ENCODE results near the gene GLIS1. TPM values are rescaled to one million over a fixed set of nuclear protein-coding genes. Genes with fewer than 3 reads are reported as not detected.

Gene GLIS1
- total RNA-seq, 1 experiment from 2014 or later, result 0.28 TPM

DNA sequence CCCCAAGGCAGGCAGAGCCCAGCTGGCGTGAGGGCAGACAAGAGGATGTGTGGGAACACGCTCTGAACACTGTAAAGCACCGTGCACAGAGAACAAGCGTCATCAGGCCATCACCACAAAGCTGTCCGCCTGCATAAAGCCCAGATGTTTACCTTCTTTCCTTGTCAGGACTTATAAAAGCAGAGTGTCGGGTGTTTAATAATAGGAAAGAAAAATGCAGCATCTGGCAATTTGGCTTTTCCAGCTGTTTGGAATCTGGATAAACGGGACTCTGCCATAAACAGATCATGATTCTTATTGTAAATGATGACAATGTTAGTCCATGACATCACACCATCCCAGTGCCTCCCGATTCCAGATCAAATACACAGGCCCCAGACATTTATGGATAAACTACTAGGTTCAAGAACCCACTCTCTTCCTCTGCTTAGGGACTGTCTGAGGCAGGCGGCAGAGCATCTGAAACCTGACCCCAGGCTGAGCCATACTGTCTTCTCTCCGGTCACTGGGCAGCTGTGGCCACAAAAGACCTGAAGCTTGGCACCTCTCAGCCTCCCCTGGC, 4.2 kb downstream of the GLIS1 start:
- Mint-ChIP-seq H3K9me3 (no peaks in the 10 kb centered on the region), H3K4me1 (peaks cover 9 to 17% of the 10 kb centered on the region in 2 experiments), H3K27ac (no peak overlapping the region), H3K27me3 (ENCODE audit: low read depth) (peaks cover 81% of the 10 kb centered on the region), H3K4me3 (no peak overlapping the region; a peak in 2 of 5 replicates), H3K36me3 (ENCODE audit: insufficient read depth in 1 of 3, low read depth in 3 of 3) (no peaks in the 10 kb centered on the region)
- H3T11ph ChIP-seq (ENCODE audit: low read length), result no peak overlapping the region
- no peaks in the 10 kb centered on the region for H3K79me2 ChIP-seq (ENCODE audit: insufficient read depth, low read length)
- H2BK12ac ChIP-seq (ENCODE audit: insufficient read length, low read depth, low read length), result no peak overlapping the region
- DNase-seq, result no peak
- no peak overlapping the region for H3K56ac ChIP-seq (ENCODE audit: insufficient read length, low read depth, low read length)
- no peak overlapping the region for H3K14ac ChIP-seq (ENCODE audit: insufficient read depth, low read length)
- no peak overlapping the region for H3K4me2 ChIP-seq (ENCODE audit: insufficient read depth, insufficient read length, low read length)
- H3K27me3 ChIP-seq (ENCODE audit: insufficient read depth, low read length), result peaks cover 37% of the 10 kb centered on the region
- no peaks in the 10 kb centered on the region for H3K79me1 ChIP-seq (ENCODE audit: insufficient read depth, low read depth, low read length, poor library complexity, severe bottlenecking)
- no peaks in the 10 kb centered on the region for H3K9me3 ChIP-seq (ENCODE audit: control insufficient read depth, low read depth, low read length)
- H2BK15ac ChIP-seq (ENCODE audit: low read depth, low read length), result no peak overlapping the region
- H3K27ac ChIP-seq (ENCODE audit: insufficient read length, low read depth, low read length), result no peak overlapping the region
- H4K8ac ChIP-seq (replicated peaks; ENCODE audit: insufficient read length, low read depth, low read length), result no peak overlapping the region
- no peak overlapping the region for H4K5ac ChIP-seq (ENCODE audit: insufficient read length, low read depth, low read length)
- WGBS (ENCODE audit: extremely low coverage, insufficient read length, low lambda C conversion rate), result no CpG with 5 or more reads among the region's 10 CpGs
- no peak overlapping the region for H2AFZ ChIP-seq (ENCODE audit: low read length)
- H3K4me1 ChIP-seq (ENCODE audit: insufficient read depth, low read length), result no peaks in the 10 kb centered on the region
- no peak overlapping the region for H2BK20ac ChIP-seq (ENCODE audit: low read depth, low read length, poor library complexity, severe bottlenecking)
- H2BK120ac ChIP-seq (ENCODE audit: low read depth, low read length, poor library complexity, severe bottlenecking), result no peak overlapping the region
- H2AK5ac ChIP-seq (ENCODE audit: insufficient read length, low read length), result no peak overlapping the region
- H3K4ac ChIP-seq (ENCODE audit: low read depth, low read length), result no peak overlapping the region
- H4K20me1 ChIP-seq (ENCODE audit: control insufficient read depth, insufficient read depth, insufficient read length), result no peaks in the 10 kb centered on the region
- H2BK5ac ChIP-seq (ENCODE audit: insufficient read length, low read length), result no peak overlapping the region
- TF ChIP-seq, protein P1, sequence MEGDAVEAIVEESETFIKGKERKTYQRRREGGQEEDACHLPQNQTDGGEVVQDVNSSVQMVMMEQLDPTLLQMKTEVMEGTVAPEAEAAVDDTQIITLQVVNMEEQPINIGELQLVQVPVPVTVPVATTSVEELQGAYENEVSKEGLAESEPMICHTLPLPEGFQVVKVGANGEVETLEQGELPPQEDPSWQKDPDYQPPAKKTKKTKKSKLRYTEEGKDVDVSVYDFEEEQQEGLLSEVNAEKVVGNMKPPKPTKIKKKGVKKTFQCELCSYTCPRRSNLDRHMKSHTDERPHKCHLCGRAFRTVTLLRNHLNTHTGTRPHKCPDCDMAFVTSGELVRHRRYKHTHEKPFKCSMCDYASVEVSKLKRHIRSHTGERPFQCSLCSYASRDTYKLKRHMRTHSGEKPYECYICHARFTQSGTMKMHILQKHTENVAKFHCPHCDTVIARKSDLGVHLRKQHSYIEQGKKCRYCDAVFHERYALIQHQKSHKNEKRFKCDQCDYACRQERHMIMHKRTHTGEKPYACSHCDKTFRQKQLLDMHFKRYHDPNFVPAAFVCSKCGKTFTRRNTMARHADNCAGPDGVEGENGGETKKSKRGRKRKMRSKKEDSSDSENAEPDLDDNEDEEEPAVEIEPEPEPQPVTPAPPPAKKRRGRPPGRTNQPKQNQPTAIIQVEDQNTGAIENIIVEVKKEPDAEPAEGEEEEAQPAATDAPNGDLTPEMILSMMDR (conservative IDR thresholded peaks at IDR 0.05), result no peak
- peaks cover 11% of the 10 kb centered on the region for H3K23me2 ChIP-seq (ENCODE audit: insufficient read length, low read depth, low read length, poor library complexity, severe bottlenecking)
- no peak overlapping the region for H4K91ac ChIP-seq (ENCODE audit: insufficient read length, low read depth, low read length)
- H3K23ac ChIP-seq (ENCODE audit: insufficient read length, low read depth, low read length), result no peak overlapping the region
- no peak overlapping the region for H3K9ac ChIP-seq (ENCODE audit: extremely low read depth, insufficient read length, low read length)
- H3K18ac ChIP-seq (ENCODE audit: insufficient read length, low read depth, low read length), result no peak overlapping the region
